Smooth muscle cell (in vitro differentiated cells): ENCODE measurements around the gene ITPR2. TPM values are rescaled to one million over a fixed set of nuclear protein-coding genes. Genes with fewer than 3 reads are reported as not detected.

ENCODE experiments used
- DNase-seq: peaks from one replicate; lab custom pipeline; 2025; ENCODE audit not compliant: unreplicated experiment; lab: John Stamatoyannopoulos, UW
- H2AFZ ChIP-seq: fragments of 200-600 bp; sonication (generic); 2 replicates; pipeline ENCODE4 v1.6.0; 2016; ENCODE audit warnings: antibody characterized with exemption, low read depth, mild to moderate bottlenecking
- H3F3A ChIP-seq: fragments of 200-600 bp; sonication (generic); 2 replicates; pipeline ENCODE4 v1.6.0; 2017; ENCODE audit warnings: antibody characterized with exemption, low read depth
- H3K27ac ChIP-seq: fragments of 200-600 bp; sonication (generic); 2 replicates; pipeline ENCODE4 v1.5.1; 2016; ENCODE audit warnings: low read depth, mild to moderate bottlenecking
- H3K27me3 ChIP-seq: fragments of 200-600 bp; sonication (generic); 2 replicates; pipeline ENCODE4 v1.6.1; 2016; ENCODE audit warnings: low read depth, mild to moderate bottlenecking
- H3K36me3 ChIP-seq: fragments of 200-600 bp; sonication (generic); 2 replicates; pipeline ENCODE4 v1.5.1; 2016; ENCODE audit warnings: low read depth
- H3K4me1 ChIP-seq: fragments of 200-600 bp; sonication (generic); 2 replicates; pipeline ENCODE4 v1.5.1; 2016; ENCODE audit warnings: low read depth
- H3K4me2 ChIP-seq: fragments of 200-600 bp; sonication (generic); 2 replicates; pipeline ENCODE4 v1.6.0; 2016; ENCODE audit warnings: mild to moderate bottlenecking
- H3K4me3 ChIP-seq: fragments of 200-600 bp; sonication (generic); 2 replicates; pipeline ENCODE4 v1.5.1; 2016; ENCODE audit warnings: mild to moderate bottlenecking
- H3K79me2 ChIP-seq: fragments of 200-600 bp; sonication (generic); 2 replicates; pipeline ENCODE4 v1.6.0; 2016; ENCODE audit warnings: low read depth, mild to moderate bottlenecking
- H3K9ac ChIP-seq: fragments of 200-600 bp; sonication (generic); 2 replicates; pipeline ENCODE4 v1.6.0; 2016; ENCODE audit warnings: low read depth
- H3K9me3 ChIP-seq: fragments of 200-600 bp; sonication (generic); replicated peaks from 2 replicates; pipeline ENCODE4 v1.5.1; 2016; ENCODE audit warnings: low read depth
- H4K20me1 ChIP-seq: fragments of 200-600 bp; sonication (generic); 2 replicates; pipeline ENCODE4 v1.6.0; 2016; ENCODE audit warnings: low read depth
- CTCF ChIP-seq: fragments of 200-600 bp; sonication (generic); IDR thresholded peaks from 2 replicates; pipeline ENCODE4 v1.5.1; 2017; ENCODE audit warnings: borderline replicate concordance, mild to moderate bottlenecking, antibody characterized with exemption; ENCODE audit not compliant: insufficient read depth, poor library complexity, severe bottlenecking
- WGBS: methylation state at CpG from one replicate; pipeline ENCODE4 v1.1.7; 2016; ENCODE audit warnings: low lambda C conversion rate; 5-methylcytosine and 5-hydroxymethylcytosine counted together
- polyA plus RNA-seq: library from polyadenylated mRNA; unstranded; fragments of >200 nt; fragmentation: Nextera tagmentation; extraction: Ambion mirVana; gene quantifications from 2 replicates; pipeline ENCODE4 v1.2.1, GENCODE V29; 2016
- total RNA-seq: library from RNA; depleted of rRNA; stranded (reverse); fragments of >200 nt; gene quantifications from 2 replicates; pipeline ENCODE4 v1.2.3, GENCODE V29; 2014

ITPR2 gene
- total and polyA plus RNA-seq, 2 experiments from 2014 or later, result 6.8 to 17.4 TPM

- 97% methylated on average over 3 of the region's 3 CpGs for WGBS
- Histone ChIP-seq H3K4me1 (no peaks in the 10 kb centered on the region), H3K79me2 (no peaks in the 10 kb centered on the region), H3K4me3 (no peak overlapping the region), H3K9me3 (no peaks in the 10 kb centered on the region), H2AFZ (no peak overlapping the region), H3K9ac (no peak overlapping the region), H3K27ac (no peak overlapping the region), H3K36me3 (no peaks in the 10 kb centered on the region), H4K20me1 (no peaks in the 10 kb centered on the region), H3K27me3 (no peaks in the 10 kb centered on the region), H3F3A (no peaks in the 10 kb centered on the region), H3K4me2 (no peak overlapping the region)
- no peak for DNase-seq
- TF ChIP-seq CTCF, result no peak
These were observed 299.8 kb downstream of the ITPR2 start for GRCh38 chr12:26533211-26533610.

GRCh38 chr12:26530461-26530860, 302.5 kb downstream of the ITPR2 start:
- H3K36me3 ChIP-seq, result no peaks in the 10 kb centered on the region
- no peak overlapping the region for H3K4me2 ChIP-seq
- no peak overlapping the region for H3K27ac ChIP-seq
- no peak overlapping the region for H2AFZ ChIP-seq
- no peak overlapping the region for H3K9ac ChIP-seq
- DNase-seq, result no peak
- H3K79me2 ChIP-seq, result no peaks in the 10 kb centered on the region
- TF ChIP-seq CTCF, result no peak
- 92% methylated on average over 1 of the region's 1 CpG for WGBS
- no peaks in the 10 kb centered on the region for H3F3A ChIP-seq
- H3K4me3 ChIP-seq, result no peak overlapping the region
- no peaks in the 10 kb centered on the region for H4K20me1 ChIP-seq
- H3K9me3 ChIP-seq, result no peaks in the 10 kb centered on the region
- no peaks in the 10 kb centered on the region for H3K4me1 ChIP-seq
- no peaks in the 10 kb centered on the region for H3K27me3 ChIP-seq

- no peak overlapping the region for H2AFZ ChIP-seq
- no peaks in the 10 kb centered on the region for H4K20me1 ChIP-seq
- no peak for DNase-seq
- H3K4me1 ChIP-seq, result no peaks in the 10 kb centered on the region
- H3K4me2 ChIP-seq, result no peak overlapping the region
- H3K9me3 ChIP-seq, result no peaks in the 10 kb centered on the region
- H3F3A ChIP-seq, result no peaks in the 10 kb centered on the region
- no peak overlapping the region for H3K4me3 ChIP-seq
- no peaks in the 10 kb centered on the region for H3K79me2 ChIP-seq
- H3K9ac ChIP-seq, result no peak overlapping the region
- H3K27ac ChIP-seq, result no peak overlapping the region
- no peaks in the 10 kb centered on the region for H3K27me3 ChIP-seq
- no peak for TF ChIP-seq CTCF
- 73% methylated on average over 1 of the region's 1 CpG for WGBS
- H3K36me3 ChIP-seq, result no peaks in the 10 kb centered on the region
These were observed 304.1 kb downstream of the ITPR2 start for GRCh38 chr12:26528943-26529342.

GRCh38 chr12:26527682-26528081, 305.3 kb downstream of the ITPR2 start:
- no peak for TF ChIP-seq CTCF
- DNase-seq, result no peak
- 97% methylated on average over 4 of the region's 4 CpGs for WGBS

More at GRCh38 chr12:26527682-26528081, 305.3 kb downstream of the ITPR2 start:
- H3K79me2 ChIP-seq, result no peaks in the 10 kb centered on the region
- no peaks in the 10 kb centered on the region for H3K4me1 ChIP-seq
- no peak overlapping the region for H2AFZ ChIP-seq
- H3K9ac ChIP-seq, result no peak overlapping the region
- H3K9me3 ChIP-seq, result no peaks in the 10 kb centered on the region
- H3K4me2 ChIP-seq, result no peak overlapping the region
- no peak overlapping the region for H3K27ac ChIP-seq
- no peaks in the 10 kb centered on the region for H4K20me1 ChIP-seq
- H3K4me3 ChIP-seq, result no peak overlapping the region
- H3K27me3 ChIP-seq, result no peaks in the 10 kb centered on the region
- H3K36me3 ChIP-seq, result no peaks in the 10 kb centered on the region
- no peaks in the 10 kb centered on the region for H3F3A ChIP-seq
